Measurements from ENCODE around the gene TBL2. TPM values are rescaled to one million over a fixed set of nuclear protein-coding genes. Genes with fewer than 3 reads are reported as not detected.

Gene TBL2
- total and polyA plus RNA-seq, 2 experiments from 2014 or later = 69.7 to 101 TPM

- Histone ChIP-seq H3K4me1 (ENCODE audit: insufficient read depth) (peaks cover 15% of the 10 kb centered on the region; the same call in 1 of the 2 replicates), H3K4me2 (ENCODE audit: unreplicated experiment) (peak overlapping the region; percentile 94), H3K9me2 (ENCODE audit: insufficient read depth) (no peaks in the 10 kb centered on the region), H3K9me3 (ENCODE audit: low read depth) (no peaks in the 10 kb centered on the region), H3K79me2 (ENCODE audit: insufficient read depth) (peaks cover 55% of the 10 kb centered on the region), H3K36me3 (ENCODE audit: low read depth) (peaks cover 18% of the 10 kb centered on the region), H3K4me3 (peak overlapping the region; percentile 88), H3K27me3 (replicated peaks; ENCODE audit: insufficient read depth) (no peaks in the 10 kb centered on the region), H3F3A (ENCODE audit: insufficient read depth) (peaks cover 7% of the 10 kb centered on the region), H3K27ac (peak overlapping the region; percentile 93), H4K20me1 (ENCODE audit: insufficient read depth) (no peaks in the 10 kb centered on the region; the same call in 1 of the 2 replicates), H3K9ac (peak overlapping the region; percentile 96), H2AFZ (peak overlapping the region; percentile 54)
- in situ Hi-C loops (cut with MboI) = no loop called here
- TF ChIP-seq EZH2phosphoT487 (IDR thresholded peaks at IDR 0.05; ENCODE audit: insufficient read depth, low read depth) = no peak
- TF ChIP-seq EZH2 (IDR thresholded peaks at IDR 0.05; ENCODE audit: insufficient read depth, poor library complexity, severe bottlenecking) = no peak
- 5 to 6% methylated on average over 29 to 32 of the region's 32 CpGs for WGBS, 2 experiments (ENCODE audit: low coverage in 1 of 2, low lambda C conversion rate in 2 of 2, missing lambda C conversion rate in 2 of 2)
- DNase-seq = peak; percentile 54
Measured at GRCh38 chr7:73577627-73578341, 595 bp downstream of the TBL2 start.

DNA sequence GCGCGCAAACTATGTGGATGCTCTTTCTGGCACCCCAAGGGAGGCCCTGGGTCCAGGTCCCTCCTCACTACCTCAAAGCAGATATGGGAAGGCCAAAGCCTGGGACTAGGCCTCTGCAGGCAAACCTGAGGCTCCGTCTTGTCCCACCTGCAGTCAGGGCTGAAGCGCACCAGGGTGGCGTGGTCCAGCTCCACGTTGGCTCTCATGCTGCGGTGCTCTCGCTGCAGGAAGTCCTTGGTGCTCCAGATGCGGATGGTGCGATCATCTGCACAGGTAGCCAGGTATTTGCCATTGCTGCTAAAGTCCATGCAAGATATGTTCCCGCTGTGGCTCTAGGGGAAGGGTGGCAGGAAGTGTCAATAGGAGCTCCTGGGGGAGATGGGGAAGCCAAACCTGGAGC is 4.6 kb downstream of the TBL2 start:
- WGBS, 2 experiments (ENCODE audit: low coverage in 1 of 2, low lambda C conversion rate in 2 of 2, missing lambda C conversion rate in 2 of 2) = 95 to 99% methylated on average over 11 of the region's 11 CpGs

DNA sequence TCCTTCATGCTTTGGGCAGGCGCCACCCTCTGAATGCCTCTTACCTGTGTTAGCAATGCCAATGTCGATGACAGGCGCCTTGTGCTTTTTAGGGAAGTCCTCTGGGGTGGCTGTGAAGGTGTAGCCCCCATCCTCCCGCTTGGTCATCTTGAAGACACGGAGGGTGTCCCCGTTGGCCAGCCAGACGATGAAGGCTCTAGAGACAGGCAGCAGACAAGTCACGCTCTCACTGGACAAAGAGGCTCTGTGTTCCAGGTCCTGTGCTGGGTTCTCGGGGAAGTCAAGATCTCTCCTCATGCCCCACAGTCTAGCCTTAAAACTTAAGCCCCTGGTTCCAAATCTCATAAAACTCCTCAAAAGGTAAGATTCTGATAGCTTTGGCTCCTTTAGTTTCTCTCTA is 5.1 kb downstream of the TBL2 start:
- Histone ChIP-seq H3K9ac (no peak overlapping the region), H3F3A (ENCODE audit: insufficient read depth) (peaks cover 22% of the 10 kb centered on the region), H3K79me2 (ENCODE audit: insufficient read depth) (peaks cover 64% of the 10 kb centered on the region), H3K9me3 (ENCODE audit: low read depth) (no peaks in the 10 kb centered on the region), H3K4me3 (no peak overlapping the region), H3K27ac (no peak overlapping the region), H3K27me3 (replicated peaks; ENCODE audit: insufficient read depth) (no peaks in the 10 kb centered on the region), H3K4me1 (ENCODE audit: insufficient read depth) (peaks cover 15% of the 10 kb centered on the region; the same call in 1 of the 2 replicates), H3K4me2 (ENCODE audit: unreplicated experiment) (no peak overlapping the region), H2AFZ (no peak overlapping the region), H3K36me3 (ENCODE audit: low read depth) (peaks cover 57% of the 10 kb centered on the region), H3K9me2 (ENCODE audit: insufficient read depth) (no peaks in the 10 kb centered on the region), H4K20me1 (ENCODE audit: insufficient read depth) (no peaks in the 10 kb centered on the region; the same call in 1 of the 2 replicates)
- WGBS, 2 experiments (ENCODE audit: low coverage in 1 of 2, low lambda C conversion rate in 2 of 2, missing lambda C conversion rate in 2 of 2) = 97 to 99% methylated on average over 9 of the region's 9 CpGs
- DNase-seq = no peak
- in situ Hi-C loops (cut with MboI) = no loop called here
- TF ChIP-seq EZH2 (IDR thresholded peaks at IDR 0.05; ENCODE audit: insufficient read depth, poor library complexity, severe bottlenecking) = no peak
- no peak for TF ChIP-seq EZH2phosphoT487 (IDR thresholded peaks at IDR 0.05; ENCODE audit: insufficient read depth, low read depth)

More for the DNA sequence above, 4.6 kb downstream of the TBL2 start:
- no peaks in the 10 kb centered on the region for H3K27me3 ChIP-seq (replicated peaks; ENCODE audit: insufficient read depth)
- H3K27ac ChIP-seq = no peak overlapping the region
- peaks cover 64% of the 10 kb centered on the region for H3K79me2 ChIP-seq (ENCODE audit: insufficient read depth)
- no peaks in the 10 kb centered on the region; the same call in 1 of the 2 replicates for H4K20me1 ChIP-seq (ENCODE audit: insufficient read depth)
- peaks cover 18% of the 10 kb centered on the region for H3F3A ChIP-seq (ENCODE audit: insufficient read depth)
- H3K9me3 ChIP-seq (ENCODE audit: low read depth) = no peaks in the 10 kb centered on the region
- peaks cover 15% of the 10 kb centered on the region; the same call in 1 of the 2 replicates for H3K4me1 ChIP-seq (ENCODE audit: insufficient read depth)
- H3K4me3 ChIP-seq = no peak overlapping the region
- H3K36me3 ChIP-seq (ENCODE audit: low read depth) = peaks cover 55% of the 10 kb centered on the region
- TF ChIP-seq EZH2phosphoT487 (IDR thresholded peaks at IDR 0.05; ENCODE audit: insufficient read depth, low read depth) (no peak), EZH2 (IDR thresholded peaks at IDR 0.05; ENCODE audit: insufficient read depth, poor library complexity, severe bottlenecking) (no peak)
- no peak overlapping the region for H2AFZ ChIP-seq
- H3K9me2 ChIP-seq (ENCODE audit: insufficient read depth) = no peaks in the 10 kb centered on the region
- H3K9ac ChIP-seq = no peak overlapping the region
- no peak overlapping the region for H3K4me2 ChIP-seq (ENCODE audit: unreplicated experiment)
- in situ Hi-C loops (cut with MboI) = no loop called here
- DNase-seq = no peak

DNA sequence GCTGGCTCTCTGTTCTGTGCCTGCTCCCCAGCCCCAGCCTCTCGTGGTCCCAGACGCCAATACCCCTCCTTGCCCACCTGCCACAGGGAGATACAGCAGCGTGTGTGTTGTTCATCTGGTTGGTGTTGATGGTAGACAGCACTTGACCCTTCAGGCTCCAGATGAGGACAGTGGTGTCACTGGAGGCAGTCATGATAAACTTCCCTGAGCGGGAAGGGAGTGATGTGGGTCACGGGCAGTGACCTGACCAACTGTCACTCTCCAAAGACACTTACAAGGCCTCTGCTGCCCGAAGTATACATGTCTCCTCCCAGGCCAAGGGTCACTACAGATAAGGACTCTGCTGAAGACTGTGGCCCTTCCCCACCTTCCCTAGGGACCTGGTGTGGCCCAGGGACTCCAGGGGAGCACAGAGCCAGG is 5.6 kb downstream of the TBL2 start:
- DNase-seq = no peak
- in situ Hi-C loops (cut with MboI) = no loop called here
- H3K9me3 ChIP-seq (ENCODE audit: low read depth) = no peaks in the 10 kb centered on the region
- H3K36me3 ChIP-seq (ENCODE audit: low read depth) = peaks cover 57% of the 10 kb centered on the region
- 85 to 91% methylated on average over 6 of the region's 6 CpGs for WGBS, 2 experiments (ENCODE audit: low coverage in 1 of 2, low lambda C conversion rate in 2 of 2, missing lambda C conversion rate in 2 of 2)
- H3K4me3 ChIP-seq = no peak overlapping the region
- H3K79me2 ChIP-seq (ENCODE audit: insufficient read depth) = peaks cover 59% of the 10 kb centered on the region
- H3K27ac ChIP-seq = no peak overlapping the region
- peaks cover 15% of the 10 kb centered on the region; the same call in 1 of the 2 replicates for H3K4me1 ChIP-seq (ENCODE audit: insufficient read depth)
- TF ChIP-seq EZH2 (IDR thresholded peaks at IDR 0.05; ENCODE audit: insufficient read depth, poor library complexity, severe bottlenecking) (no peak), EZH2phosphoT487 (IDR thresholded peaks at IDR 0.05; ENCODE audit: insufficient read depth, low read depth) (no peak)
- H3K27me3 ChIP-seq (replicated peaks; ENCODE audit: insufficient read depth) = no peaks in the 10 kb centered on the region
- no peak overlapping the region for H3K9ac ChIP-seq
- H3F3A ChIP-seq (ENCODE audit: insufficient read depth) = peaks cover 25% of the 10 kb centered on the region
- H4K20me1 ChIP-seq (ENCODE audit: insufficient read depth) = no peaks in the 10 kb centered on the region; the same call in 1 of the 2 replicates
- H3K9me2 ChIP-seq (ENCODE audit: insufficient read depth) = no peaks in the 10 kb centered on the region
- no peak overlapping the region for H2AFZ ChIP-seq
- no peak overlapping the region for H3K4me2 ChIP-seq (ENCODE audit: unreplicated experiment)
